Measurements from ENCODE around the gene LINGO1. TPM values are rescaled to one million over a fixed set of nuclear protein-coding genes. Genes with fewer than 3 reads are reported as not detected.

LINGO1 gene
- total and polyA plus RNA-seq, 2 donors (not counting 1 experiment from before 2014, with no cell fraction given) = not detected

- CTCF ChIA-PET = no interaction called here
- POLR2A ChIA-PET = no interaction called here
Observed at GRCh38 chr15:77674327-77674726, 41.6 kb upstream of the LINGO1 start.

GRCh38 chr15:77673866-77674265 is 41.2 kb upstream of the LINGO1 start:
- H3K4me2 ChIP-seq (replicated peaks; ENCODE audit: low read depth, low read length, poor library complexity, severe bottlenecking) = no peak overlapping the region
- H3K4me1 ChIP-seq (ENCODE audit: control insufficient read depth in 2 of 2, insufficient read depth in 2 of 2, low read length in 2 of 2) = no peaks in the 10 kb centered on the region
- H3K4me3 ChIP-seq (ENCODE audit: control extremely low read depth in 1 of 5, extremely low read depth in 1 of 5, insufficient read depth in 1 of 5, low read depth in 2 of 5, low read length in 4 of 5) = no peak overlapping the region
- intact Hi-C loops (cut with micrococcal nuclease) = no loop called here
- H3K9me3 Mint-ChIP-seq (ENCODE audit: insufficient read depth) = no peaks in the 10 kb centered on the region
- no peak overlapping the region for H2AFZ ChIP-seq (ENCODE audit: insufficient read depth, low read depth, low read length, poor library complexity, severe bottlenecking)
- WGBS (ENCODE audit: insufficient coverage) = 70% methylated on average over 5 of the region's 5 CpGs
- H3K27me3 Mint-ChIP-seq = peaks cover 14% of the 10 kb centered on the region
- no peak overlapping the region for H3K27ac Mint-ChIP-seq
- TF ChIP-seq CTCF (IDR thresholded peaks at IDR 0.05) (no peak), EZH2 (IDR thresholded peaks at IDR 0.05; ENCODE audit: borderline replicate concordance, insufficient read depth, low read depth, low read length, poor library complexity, severe bottlenecking) (no peak)
- no peak overlapping the region for H3K27ac ChIP-seq (ENCODE audit: low read length in 2 of 2)
- peaks cover 0 to 13% (median 0%) of the 10 kb centered on the region in 4 experiments for H3K27me3 ChIP-seq (replicated peaks in 1 of 4; ENCODE audit: control extremely low read depth in 1 of 4, control insufficient read depth in 3 of 4, insufficient read depth in 4 of 4, low read length in 3 of 4)
- DNase-seq = no peak
- H4K20me1 ChIP-seq (ENCODE audit: control insufficient read depth, insufficient read depth, low read length, poor library complexity, severe bottlenecking) = no peaks in the 10 kb centered on the region
- H3K9me3 ChIP-seq (ENCODE audit: control extremely low read depth in 1 of 3, control insufficient read depth in 2 of 3, insufficient read depth in 1 of 3, low read length in 2 of 3) = no peaks in the 10 kb centered on the region
- H3K4me1 Mint-ChIP-seq = no peaks in the 10 kb centered on the region
- H3K4me3 Mint-ChIP-seq = no peak overlapping the region
- H3K79me2 ChIP-seq (ENCODE audit: control insufficient read depth, insufficient read depth, low read length) = no peaks in the 10 kb centered on the region
- no peaks in the 10 kb centered on the region for H3K36me3 ChIP-seq (replicated peaks in 1 of 2; ENCODE audit: control extremely low read depth in 1 of 2, control insufficient read depth in 1 of 2, extremely low read depth in 1 of 2, insufficient read depth in 2 of 2, low read length in 1 of 2)
- ATAC-seq (ENCODE audit: low read depth) = no peak
- ChIA-PET CTCF (no interaction called here), POLR2A (no interaction called here)
- no peak overlapping the region for H3K9ac ChIP-seq (ENCODE audit: low read length)

More at GRCh38 chr15:77674327-77674726, 41.6 kb upstream of the LINGO1 start:
- TF ChIP-seq CTCF (IDR thresholded peaks at IDR 0.05) (no peak), EZH2 (IDR thresholded peaks at IDR 0.05; ENCODE audit: borderline replicate concordance, insufficient read depth, low read depth, low read length, poor library complexity, severe bottlenecking) (no peak)
- Histone ChIP-seq H3K9me3 (ENCODE audit: control extremely low read depth in 1 of 3, control insufficient read depth in 2 of 3, insufficient read depth in 1 of 3, low read length in 2 of 3) (no peaks in the 10 kb centered on the region), H4K20me1 (ENCODE audit: control insufficient read depth, insufficient read depth, low read length, poor library complexity, severe bottlenecking) (no peaks in the 10 kb centered on the region), H2AFZ (ENCODE audit: insufficient read depth, low read depth, low read length, poor library complexity, severe bottlenecking) (no peak overlapping the region), H3K9ac (ENCODE audit: low read length) (no peak overlapping the region), H3K27ac (ENCODE audit: low read length in 2 of 2) (no peak overlapping the region), H3K4me3 (ENCODE audit: control extremely low read depth in 1 of 5, extremely low read depth in 1 of 5, insufficient read depth in 1 of 5, low read depth in 2 of 5, low read length in 4 of 5) (no peak overlapping the region), H3K4me1 (ENCODE audit: control insufficient read depth in 2 of 2, insufficient read depth in 2 of 2, low read length in 2 of 2) (no peaks in the 10 kb centered on the region), H3K27me3 (replicated peaks in 1 of 4; ENCODE audit: control extremely low read depth in 1 of 4, control insufficient read depth in 3 of 4, insufficient read depth in 4 of 4, low read length in 3 of 4) (peaks cover 0 to 13% (median 0%) of the 10 kb centered on the region in 4 experiments), H3K79me2 (ENCODE audit: control insufficient read depth, insufficient read depth, low read length) (no peaks in the 10 kb centered on the region), H3K36me3 (replicated peaks in 1 of 2; ENCODE audit: control extremely low read depth in 1 of 2, control insufficient read depth in 1 of 2, extremely low read depth in 1 of 2, insufficient read depth in 2 of 2, low read length in 1 of 2) (no peaks in the 10 kb centered on the region), H3K4me2 (replicated peaks; ENCODE audit: low read depth, low read length, poor library complexity, severe bottlenecking) (no peak overlapping the region)
- DNase-seq (no peak), ATAC-seq (ENCODE audit: low read depth) (no peak)
- no peaks in the 10 kb centered on the region for H3K9me3 Mint-ChIP-seq (ENCODE audit: insufficient read depth)
- H3K4me1 Mint-ChIP-seq = no peaks in the 10 kb centered on the region
- H3K27ac Mint-ChIP-seq = no peak overlapping the region
- 88% methylated on average over 7 of the region's 7 CpGs for WGBS (ENCODE audit: insufficient coverage)
- intact Hi-C loops (cut with micrococcal nuclease) = no loop called here
- H3K27me3 Mint-ChIP-seq = peaks cover 16% of the 10 kb centered on the region
- H3K4me3 Mint-ChIP-seq = no peak overlapping the region

All from B cell (primary cell).